Spleen (tissue), 11 donors: ENCODE results near the gene UBE2E2. TPM values are rescaled to one million over a fixed set of nuclear protein-coding genes. Genes with fewer than 3 reads are reported as not detected.

Experiments
- DNase-seq: peaks from one replicate; pipeline ENCODE4 v3.0.0-alpha.2; 2020
- H3K27ac ChIP-seq, 8 donors: fragments of 200-600 bp; sonication (generic) in 7 of 8; 1 replicate in 4 of 8; 2 replicates in 4 of 8; pipeline versions ENCODE4 v1.5.0 to v1.8.0; 2016 to 2021; ENCODE audit warnings: inconsistent platforms in 4 of 8, mild to moderate bottlenecking in 4 of 8, moderate library complexity in 1 of 8
- H3K27me3 ChIP-seq, 7 donors: fragments of 200-600 bp; sonication (generic) in 6 of 7; replicated peaks in 1 of 7; 1 replicate in 4 of 7; 2 replicates in 3 of 7; pipeline versions ENCODE4 v1.5.0 to v1.8.0; 2016 to 2021; ENCODE audit warnings: inconsistent platforms in 3 of 7, mild to moderate bottlenecking in 1 of 7
- H3K36me3 ChIP-seq, 6 donors: fragments of 200-600 bp; sonication (generic) in 5 of 6; 1 replicate in 4 of 6; 2 replicates in 2 of 6; pipeline versions ENCODE4 v1.5.0 to v1.8.0; 2016 to 2021; ENCODE audit warnings: inconsistent platforms in 2 of 6
- H3K4me1 ChIP-seq, 6 donors: fragments of 200-600 bp; sonication (generic) in 5 of 6; 1 replicate in 3 of 6; 2 replicates in 3 of 6; pipeline versions ENCODE4 v1.5.0 to v1.8.0; 2016 to 2021; ENCODE audit warnings: inconsistent platforms in 3 of 6
- H3K4me3 ChIP-seq, 8 donors: fragments of 200-600 bp; sonication (generic) in 7 of 8; 1 replicate in 4 of 8; 2 replicates in 4 of 8; pipeline versions ENCODE4 v1.5.0 to v1.8.0; 2016 to 2021; ENCODE audit warnings: inconsistent platforms in 4 of 8, mild to moderate bottlenecking in 4 of 8, moderate library complexity in 2 of 8
- H3K9me3 ChIP-seq, 8 donors: fragments of 200-600 bp; sonication (generic) in 7 of 8; 1 replicate in 4 of 8; 2 replicates in 4 of 8; pipeline versions ENCODE4 v1.5.0 to v1.8.0; 2016 to 2021; ENCODE audit warnings: inconsistent platforms in 4 of 8
- CTCF ChIP-seq, 11 experiments: fragments of 200-600 bp in 7 of 11; fragments of 450-650 bp in 4 of 11; sonication (generic) in 4 of 11; IDR thresholded peaks in 8 of 11; conservative IDR thresholded peaks in 3 of 11; 1 replicate in 7 of 11; 2 replicates in 4 of 11; pipeline versions ENCODE4 v1.4.0 to v1.8.0; 2016 to 2021; ENCODE audit warnings: antibody characterized with exemption in 11 of 11, inconsistent platforms in 4 of 11, mild to moderate bottlenecking in 1 of 11
- POLR2A ChIP-seq, 3 donors: fragments of 450-650 bp; IDR thresholded peaks; one replicate each; pipeline ENCODE4 v1.5.1; 2017; ENCODE audit warnings: antibody characterized with exemption in 3 of 3, mild to moderate bottlenecking in 1 of 3
- POLR2AphosphoS5 ChIP-seq, 3 donors: sonication (generic); formaldehyde crosslinking; IDR thresholded peaks; one replicate each; pipeline ENCODE4 v1.5.1; 2017; ENCODE audit warnings: antibody characterized with exemption in 3 of 3
- WGBS, 5 donors: extraction: QIAGEN DNeasy Blood & Tissue Kit in 3 of 5; methylation state at CpG; one replicate each; pipeline versions ENCODE4 v1.1.5 to v1.1.7; 2013 to 2018; 5-methylcytosine and 5-hydroxymethylcytosine counted together
- intact Hi-C: fragments of 100-400 bp; cut with DNase I; formaldehyde crosslinking; loops from one replicate; pipeline ENCODE4 v1.15.0; 2023; ENCODE audit warnings: low total_unique reads
- polyA plus RNA-seq, 3 donors: library from polyadenylated mRNA; stranded (reverse); fragments of 200-250 nt; gene quantifications; one replicate each; pipeline ENCODE4 v1.2.1, GENCODE V29; 2013
- total RNA-seq, 7 donors: library from RNA; depleted of rRNA in 3 of 7; stranded (reverse); fragments of >200 nt in 3 of 7; fragmentation: NEBNext Ultra II Directional in 4 of 7; extraction: Animal tissue kit (Norgen Biotek cat#: 25700) in 4 of 7; gene quantifications; one replicate each; pipeline versions ENCODE4 v1.1.0 to v1.2.1, GENCODE V29; 2016 to 2021
- donor health status: healthy with polysubstance abuse.
- donor health status: DM: no; HTN: no; CAD: no; lungs with moderate emphysema.
- donor health status: DM: no; HTN: no; CAD: no.
- donor health status: Bipolar disorder and iron deficiency.
- donor health status: healthy.
- donor health status: DM: no; HTN: no; CAD: no.
- donor health status: DM: yes; HTN: yes; CAD: no.

UBE2E2 gene
- total and polyA plus RNA-seq, 10 donors = 27.9 to 87.6 (median 41.2) TPM

GRCh38 chr3:23589602-23590001, 386.5 kb downstream of the UBE2E2 start:
- Histone ChIP-seq H3K27me3 (no peaks in the 10 kb centered on the region), H3K4me1 (peaks cover 0 to 4% (median 0%) of the 10 kb centered on the region in 6 donors), H3K9me3 (no peaks in the 10 kb centered on the region), H3K27ac (no peak overlapping the region), H3K4me3 (no peak overlapping the region), H3K36me3 (peaks cover 0 to 5% (median 0%) of the 10 kb centered on the region in 6 donors)
- intact Hi-C loops = no loop called here
- TF ChIP-seq POLR2A (IDR thresholded peaks at IDR 0.05) (no peak), POLR2AphosphoS5 (IDR thresholded peaks at IDR 0.05) (no peak)
- no peak for DNase-seq
- WGBS, 5 donors = 92 to 97% (median 95%) methylated on average over 10 of the region's 10 CpGs

GRCh38 chr3:23590424-23591273, 387.5 kb downstream of the UBE2E2 start:
- H3K4me1 ChIP-seq = peaks cover 0 to 4% (median 0%) of the 10 kb centered on the region in 6 donors
- H3K9me3 ChIP-seq = no peaks in the 10 kb centered on the region
- 58 to 79% (median 68%) methylated on average over 8 of the region's 8 CpGs for WGBS, 5 donors
- no peak overlapping the region for H3K27ac ChIP-seq
- H3K27me3 ChIP-seq = no peaks in the 10 kb centered on the region
- DNase-seq = no peak
- TF ChIP-seq POLR2A (IDR thresholded peaks at IDR 0.05) (no peak), POLR2AphosphoS5 (IDR thresholded peaks at IDR 0.05) (no peak), CTCF (IDR thresholded peaks at IDR 0.05 in 8 of 11, conservative IDR thresholded peaks at IDR 0.05 in 3 of 11) (no peak)
- no peak overlapping the region for H3K4me3 ChIP-seq
- H3K36me3 ChIP-seq = peaks cover 0 to 5% (median 0%) of the 10 kb centered on the region in 6 donors
- intact Hi-C loops = no loop called here

- intact Hi-C loops = no loop called here
- Histone ChIP-seq H3K27ac (no peak overlapping the region), H3K27me3 (no peaks in the 10 kb centered on the region), H3K4me3 (no peak overlapping the region), H3K36me3 (peaks cover 0 to 8% (median 0%) of the 10 kb centered on the region in 6 donors), H3K9me3 (peaks cover 0 to 4% (median 0%) of the 10 kb centered on the region in 8 donors), H3K4me1 (peaks cover 0 to 4% (median 0%) of the 10 kb centered on the region in 6 donors)
- no peak for DNase-seq
- no peak for TF ChIP-seq POLR2AphosphoS5 (IDR thresholded peaks at IDR 0.05)
- TF ChIP-seq CTCF (IDR thresholded peaks at IDR 0.05 in 8 of 11, conservative IDR thresholded peaks at IDR 0.05 in 3 of 11) = no peak
- TF ChIP-seq POLR2A (IDR thresholded peaks at IDR 0.05) = no peak
- WGBS, 5 donors = 79 to 93% (median 87%) methylated on average over 2 of the region's 2 CpGs
These were observed 388.2 kb downstream of the UBE2E2 start for GRCh38 chr3:23591374-23591773.

- Histone ChIP-seq H3K9me3 (peaks cover 0 to 10% (median 0%) of the 10 kb centered on the region in 8 donors), H3K36me3 (peaks cover 0 to 12% (median 0%) of the 10 kb centered on the region in 6 donors), H3K27me3 (no peaks in the 10 kb centered on the region), H3K4me1 (peaks cover 0 to 4% (median 0%) of the 10 kb centered on the region in 6 donors), H3K27ac (no peak overlapping the region), H3K4me3 (no peak overlapping the region)
- TF ChIP-seq POLR2A (IDR thresholded peaks at IDR 0.05) (no peak), CTCF (IDR thresholded peaks at IDR 0.05 in 8 of 11, conservative IDR thresholded peaks at IDR 0.05 in 3 of 11) (no peak), POLR2AphosphoS5 (IDR thresholded peaks at IDR 0.05) (no peak)
- no peak for DNase-seq
- 61 to 69% (median 66%) methylated on average over 5 of the region's 5 CpGs for WGBS, 5 donors
- intact Hi-C loops = no loop called here
These were observed 390.1 kb downstream of the UBE2E2 start for GRCh38 chr3:23592961-23593931.
